ENCODE data around the gene ATP13A1. TPM values are rescaled to one million over a fixed set of nuclear protein-coding genes. Genes with fewer than 3 reads are reported as not detected.
A peak's percentile ranks its signal among the peaks of the same experiment; 100 is the strongest.

The ATP13A1 gene
- polyA plus RNA-seq, 3 donors, result 16.9 to 106 (median 21.9) TPM

- Histone ChIP-seq H3K27me3 (ENCODE audit: control insufficient read depth in 2 of 2, insufficient read depth in 2 of 2, low read length in 2 of 2) (no peaks in the 10 kb centered on the region), H3K27ac (ENCODE audit: low read depth in 1 of 2, low read length in 2 of 2) (no peak within 1 kb of the TSS), H3K36me3 (replicated peaks in 1 of 2; ENCODE audit: control insufficient read depth in 1 of 2, insufficient read depth in 2 of 2, low read length in 2 of 2) (peaks cover 41 to 48% of the 10 kb centered on the region in 2 donors), H2AFZ (ENCODE audit: insufficient read depth, low read depth, low read length, poor library complexity, severe bottlenecking) (peak within 1 kb of the TSS; percentile 11), H3K9me3 (replicated peaks in 1 of 2; ENCODE audit: control insufficient read depth in 1 of 2, insufficient read depth in 1 of 2, low read length in 2 of 2) (no peaks in the 10 kb centered on the region), H4K20me1 (ENCODE audit: insufficient read depth, low read length) (peaks cover 51% of the 10 kb centered on the region), H3K4me2 (replicated peaks; ENCODE audit: extremely low read depth, low read length, poor library complexity, severe bottlenecking) (peak within 1 kb of the TSS; percentile 82), H3K4me1 (ENCODE audit: control insufficient read depth in 1 of 2, insufficient read depth in 2 of 2, low read length in 2 of 2) (peaks cover 18 to 30% of the 10 kb centered on the region in 2 donors), H3K4me3 (replicated peaks in 1 of 3; ENCODE audit: low read depth in 2 of 3, low read length in 3 of 3) (peak within 1 kb of the TSS; percentile 7 to 64 (median 17)), H3K79me2 (ENCODE audit: insufficient read depth, low read length) (no peaks in the 10 kb centered on the region), H3K9ac (ENCODE audit: insufficient read depth, low read length, poor library complexity, severe bottlenecking) (peak within 1 kb of the TSS; percentile 54)
- peaks cover 4 to 14% (median 12%) of the 10 kb centered on the region in 3 donors for H3K27me3 Mint-ChIP-seq (ENCODE audit: low read depth in 3 of 3)
- peak within 1 kb of the TSS; percentile 75 to 81 for H3K4me3 Mint-ChIP-seq
- H3K27ac Mint-ChIP-seq, result peak within 1 kb of the TSS in 5 of 7 donors; percentile 28 to 79 (median 35)
- TF ChIP-seq, protein P1, sequence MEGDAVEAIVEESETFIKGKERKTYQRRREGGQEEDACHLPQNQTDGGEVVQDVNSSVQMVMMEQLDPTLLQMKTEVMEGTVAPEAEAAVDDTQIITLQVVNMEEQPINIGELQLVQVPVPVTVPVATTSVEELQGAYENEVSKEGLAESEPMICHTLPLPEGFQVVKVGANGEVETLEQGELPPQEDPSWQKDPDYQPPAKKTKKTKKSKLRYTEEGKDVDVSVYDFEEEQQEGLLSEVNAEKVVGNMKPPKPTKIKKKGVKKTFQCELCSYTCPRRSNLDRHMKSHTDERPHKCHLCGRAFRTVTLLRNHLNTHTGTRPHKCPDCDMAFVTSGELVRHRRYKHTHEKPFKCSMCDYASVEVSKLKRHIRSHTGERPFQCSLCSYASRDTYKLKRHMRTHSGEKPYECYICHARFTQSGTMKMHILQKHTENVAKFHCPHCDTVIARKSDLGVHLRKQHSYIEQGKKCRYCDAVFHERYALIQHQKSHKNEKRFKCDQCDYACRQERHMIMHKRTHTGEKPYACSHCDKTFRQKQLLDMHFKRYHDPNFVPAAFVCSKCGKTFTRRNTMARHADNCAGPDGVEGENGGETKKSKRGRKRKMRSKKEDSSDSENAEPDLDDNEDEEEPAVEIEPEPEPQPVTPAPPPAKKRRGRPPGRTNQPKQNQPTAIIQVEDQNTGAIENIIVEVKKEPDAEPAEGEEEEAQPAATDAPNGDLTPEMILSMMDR (IDR thresholded peaks at IDR 0.05), result no peak
- intact Hi-C loops (cut with micrococcal nuclease), result no loop called here
- peak in 1 of 3 donors; percentile 5 for DNase-seq
- H3K4me1 Mint-ChIP-seq, result peaks cover 19% of the 10 kb centered on the region
- H3K9me3 Mint-ChIP-seq, result peaks cover 0 to 3% (median 2%) of the 10 kb centered on the region in 7 donors
- WGBS (ENCODE audit: insufficient coverage), result under 1% methylated on average over 66 of the region's 87 CpGs
- peaks cover 48 to 53% of the 10 kb centered on the region in 2 donors for H3K36me3 Mint-ChIP-seq
These were observed 35.6 kb downstream of the ATP13A1 start, which contains the start of gene LPAR2 for GRCh38 chr19:19627621-19628500. Gene LPAR2, minus strand, starts transcription at chr19:19628220. Its CDS starts 945 bp downstream, at chr19:19627275.

DNA sequence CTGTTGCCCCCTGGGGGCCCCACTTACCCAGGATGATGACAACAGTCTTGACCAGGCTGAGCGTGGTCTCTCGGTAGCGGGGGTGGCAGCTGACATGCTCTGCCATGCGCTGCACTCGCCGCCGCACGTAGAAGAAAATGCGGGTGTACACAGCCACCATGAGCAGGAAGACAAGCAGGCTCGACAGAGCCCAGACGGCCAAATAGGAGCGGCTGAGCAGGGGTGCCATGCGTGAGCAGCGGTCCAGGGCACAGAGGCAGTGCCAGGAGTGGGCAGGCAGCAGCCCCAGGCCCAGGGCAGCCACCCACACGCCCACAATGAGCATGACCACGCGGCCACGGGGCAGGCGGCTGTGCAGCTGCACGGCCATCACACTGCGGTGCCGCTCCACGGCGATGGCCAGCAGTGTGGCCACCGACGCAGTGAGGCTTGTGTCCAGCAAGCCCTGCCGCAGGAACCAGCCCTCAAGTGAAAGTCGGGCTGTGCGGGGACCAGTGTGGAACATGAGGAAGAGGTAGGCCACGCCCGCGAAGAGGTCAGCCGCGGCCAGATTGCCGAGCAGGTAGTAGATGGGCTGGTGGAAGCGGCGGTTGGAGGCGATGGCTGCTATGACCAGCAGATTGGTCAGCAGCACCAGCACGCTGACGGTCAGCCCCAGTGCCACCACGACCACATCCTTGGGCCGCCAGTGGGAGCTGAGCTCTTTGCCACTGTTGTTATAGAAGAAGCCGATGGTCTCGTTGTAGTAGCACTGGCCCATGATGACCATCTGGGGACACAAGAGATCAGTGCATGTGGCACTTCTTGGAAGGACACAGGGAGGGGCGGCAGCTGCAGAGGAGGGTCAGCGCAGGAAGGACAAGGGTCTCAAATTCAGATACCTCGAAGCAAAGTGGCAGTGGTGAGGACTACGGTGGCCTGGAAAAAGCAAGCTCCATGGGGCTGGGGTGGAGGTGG, 36.7 kb downstream of the ATP13A1 start:
- peak overlapping the region; percentile 82 for H3K4me2 ChIP-seq (replicated peaks; ENCODE audit: extremely low read depth, low read length, poor library complexity, severe bottlenecking)

More for the DNA sequence above, 36.7 kb downstream of the ATP13A1 start:
- DNase-seq, result peak in 1 of 3 donors; percentile 3
- 96% methylated on average over 38 of the region's 48 CpGs for whole genome bisulfite sequencing (ENCODE audit: insufficient coverage)
- Mint-ChIP-seq H3K36me3 (peaks cover 46% of the 10 kb centered on the region in 2 donors), H3K9me3 (peaks cover 0 to 3% (median 2%) of the 10 kb centered on the region in 7 donors), H3K27ac (peak overlapping the region in 3 of 7 donors; percentile 9 to 67 (median 32)), H3K4me1 (peaks cover 19% of the 10 kb centered on the region), H3K4me3 (peak overlapping the region; percentile 26 to 70), H3K27me3 (ENCODE audit: low read depth in 3 of 3) (peaks cover 4 to 14% (median 12%) of the 10 kb centered on the region in 3 donors)
- H2AFZ ChIP-seq (ENCODE audit: insufficient read depth, low read depth, low read length, poor library complexity, severe bottlenecking), result no peak overlapping the region
- peaks cover 41% of the 10 kb centered on the region for H4K20me1 ChIP-seq (ENCODE audit: insufficient read depth, low read length)
- no peaks in the 10 kb centered on the region for H3K9me3 ChIP-seq (replicated peaks in 1 of 2; ENCODE audit: control insufficient read depth in 1 of 2, insufficient read depth in 1 of 2, low read length in 2 of 2)
- peaks cover 18 to 30% of the 10 kb centered on the region in 2 donors for H3K4me1 ChIP-seq (ENCODE audit: control insufficient read depth in 1 of 2, insufficient read depth in 2 of 2, low read length in 2 of 2)
- TF ChIP-seq, protein P1 (IDR thresholded peaks at IDR 0.05), result no peak
- no peak overlapping the region for H3K4me3 ChIP-seq (replicated peaks in 1 of 3; ENCODE audit: low read depth in 2 of 3, low read length in 3 of 3)
- no peak overlapping the region for H3K9ac ChIP-seq (ENCODE audit: insufficient read depth, low read length, poor library complexity, severe bottlenecking)
- no peaks in the 10 kb centered on the region for H3K79me2 ChIP-seq (ENCODE audit: insufficient read depth, low read length)
- H3K36me3 ChIP-seq (replicated peaks in 1 of 2; ENCODE audit: control insufficient read depth in 1 of 2, insufficient read depth in 2 of 2, low read length in 2 of 2), result peaks cover 33 to 37% of the 10 kb centered on the region in 2 donors
- intact Hi-C loops (cut with micrococcal nuclease), result no loop called here
- no peaks in the 10 kb centered on the region for H3K27me3 ChIP-seq (ENCODE audit: control insufficient read depth in 2 of 2, insufficient read depth in 2 of 2, low read length in 2 of 2)
- H3K27ac ChIP-seq (ENCODE audit: low read depth in 1 of 2, low read length in 2 of 2), result no peak overlapping the region

Data from CD14-positive monocyte (primary cell).